ENCODE results near the gene BUB3. TPM values are rescaled to one million over a fixed set of nuclear protein-coding genes. Genes with fewer than 3 reads are reported as not detected.
"Not testable (repeated sequence)": the region's sequence is repeated elsewhere in the genome, so short reads cannot be mapped to it uniquely, and the experiment has no call there.

Gene BUB3
- total and polyA plus RNA-seq, 2 of the 8 experiments (the other 6 are each of a cell fraction or from before 2014, with no cell fraction given), result 183 to 207 TPM

DNA sequence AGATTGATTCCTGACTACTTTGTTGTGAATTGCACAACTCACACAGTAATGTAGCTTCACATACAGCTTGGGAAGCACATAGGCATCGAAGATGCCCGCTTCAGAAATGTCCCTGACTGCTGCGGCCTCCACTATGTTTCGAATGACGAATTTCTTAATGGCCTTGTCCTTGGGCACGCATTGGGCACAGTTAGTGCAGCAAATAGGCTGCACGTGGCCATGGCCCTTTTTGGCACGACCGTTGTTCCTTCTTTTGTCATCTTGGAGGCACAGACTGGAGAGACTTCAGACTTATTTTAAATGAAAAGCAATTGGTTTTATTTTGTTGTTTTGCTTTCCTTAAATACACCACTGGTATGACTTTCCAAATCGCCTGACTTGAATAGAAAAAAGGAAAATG, 17.4 kb downstream of the BUB3 start:
- H2AFZ ChIP-seq (ENCODE audit: low read length); H3K23ac ChIP-seq (ENCODE audit: insufficient read length); H2AK5ac ChIP-seq (ENCODE audit: low read depth, low read length); H3K56ac ChIP-seq (replicated peaks; ENCODE audit: insufficient read length, low read depth, low read length); H3K4me1 ChIP-seq (replicated peaks in 1 of 4; ENCODE audit: control insufficient read depth in 3 of 4, insufficient read depth in 4 of 4, low read length in 3 of 4); H3K4me3 ChIP-seq (ENCODE audit: extremely low read depth in 1 of 4, insufficient read depth in 2 of 4, low read depth in 3 of 4, low read length in 4 of 4); H3K9me3 ChIP-seq (ENCODE audit: insufficient read depth in 2 of 2, low read depth in 1 of 2, low read length in 1 of 2); H4K91ac ChIP-seq (replicated peaks; ENCODE audit: insufficient read length, low read length); H2BK120ac ChIP-seq (replicated peaks; ENCODE audit: low read depth, low read length); H3K4me2 ChIP-seq (ENCODE audit: insufficient read depth in 1 of 2, low read depth in 2 of 2, low read length in 2 of 2); H3K9ac ChIP-seq (replicated peaks in 1 of 4; ENCODE audit: extremely low read depth in 1 of 4, low read depth in 3 of 4, low read length in 3 of 4); H3K23me2 ChIP-seq (ENCODE audit: low read depth, low read length); H2BK5ac ChIP-seq (ENCODE audit: low read depth, low read length); H2BK12ac ChIP-seq (ENCODE audit: low read depth, low read length); H3K18ac ChIP-seq (ENCODE audit: extremely low read depth, low read length); H4K8ac ChIP-seq (ENCODE audit: extremely low read depth, insufficient read depth, low read length); H3K27me3 ChIP-seq (replicated peaks in 1 of 4; ENCODE audit: control insufficient read depth in 3 of 4, extremely low read depth in 1 of 4, insufficient read depth in 3 of 4, low read length in 3 of 4); H4K20me1 ChIP-seq (replicated peaks in 1 of 2; ENCODE audit: control insufficient read depth in 1 of 2, insufficient read depth in 2 of 2, low read length in 2 of 2); H4K5ac ChIP-seq (ENCODE audit: insufficient read length, low read depth, low read length); H3K14ac ChIP-seq (ENCODE audit: insufficient read length); H3K4ac ChIP-seq (replicated peaks; ENCODE audit: insufficient read length, low read depth, low read length); FAIRE-seq; H3K27ac ChIP-seq (ENCODE audit: low read depth, low read length); H2BK20ac ChIP-seq (ENCODE audit: low read length); H3K79me1 ChIP-seq (ENCODE audit: low read depth, low read length); H2BK15ac ChIP-seq (ENCODE audit: low read length); DNase-seq (ENCODE audit: low read depth in 1 of 2, low spot score in 2 of 2): not testable (repeated sequence)
- ChIA-PET CTCF (ENCODE audit: partially characterized antibody) (interaction anchor here (1.2 to 1.8 kb wide), 3 partner anchors 22 to 387 kb away, joined by 3 to 5 read pairs (median 3); no protein-coding TSS in a partner anchor), POLR2A (ENCODE audit: partially characterized antibody) (interaction anchor here (1.1 kb wide), 1 partner anchor 18 kb away, joined by 3 read pairs; the partner anchor contains the start of gene BUB3)
- whole genome bisulfite sequencing, 2 experiments (ENCODE audit: extremely low coverage in 1 of 2, insufficient coverage in 1 of 2, insufficient read length in 1 of 2, insufficient replicate concordance in 2 of 2, low coverage in 1 of 2, low lambda C conversion rate in 2 of 2, missing lambda C conversion rate in 1 of 2), result 92% methylated on average over 10 of the region's 10 CpGs; no CpG with 5 or more reads in 1 of the 2 experiments
- H3K79me2 ChIP-seq (ENCODE audit: control insufficient read depth in 1 of 2, insufficient read depth in 2 of 2, low read length in 2 of 2), result peaks cover 0 to 14% of the 10 kb centered on the region in 2 experiments; a peak in 1 of 4 replicates
- H3K36me3 ChIP-seq (ENCODE audit: control insufficient read depth in 2 of 4, insufficient read depth in 4 of 4, low read length in 3 of 4), result peaks cover 2 to 32% (median 12%) of the 10 kb centered on the region in 4 experiments; a peak in 6 of 8 replicates

Data from H1 (cell line).